CD4-positive, alpha-beta T cell treated with Interferon gamma for 1 hour (primary cell): ENCODE results near the gene FAM156A.
"Not testable (repeated sequence)": the region's sequence is repeated elsewhere in the genome, so short reads cannot be mapped to it uniquely, and the experiment has no call there.

Source experiments
- DNase-seq: peaks from one replicate; pipeline ENCODE4 v3.0.0-alpha.2; 2020

Gene FAM156A

GRCh38 chrX:52958113-52958959 is at the start of gene FAM156A:
FAM156A (minus strand) TSS chrX:52958518; CDS start chrX:52948588, 9,930 bp downstream.
- DNase-seq, result not testable (repeated sequence)

- DNase-seq, result no peak
These were observed 47.0 kb upstream of the FAM156A start for GRCh38 chrX:53005327-53005726.

GRCh38 chrX:53004811-53005210 is 46.5 kb upstream of the FAM156A start:
- DNase-seq, result no peak

GRCh38 chrX:53004038-53004437 is 45.7 kb upstream of the FAM156A start:
- DNase-seq, result no peak

GRCh38 chrX:53003111-53003510 is 44.8 kb upstream of the FAM156A start:
- no peak for DNase-seq

- no peak for DNase-seq
These were observed 43.6 kb upstream of the FAM156A start for GRCh38 chrX:53001958-53002357.

GRCh38 chrX:53000447-53001135 is 42.3 kb upstream of the FAM156A start:
- no peak for DNase-seq

- no peak for DNase-seq
These were observed 37.6 kb upstream of the FAM156A start for GRCh38 chrX:52995987-52996331.

GRCh38 chrX:52995135-52995986 is 37.0 kb upstream of the FAM156A start:
- peak; percentile 93 for DNase-seq

GRCh38 chrX:52990848-52991247 is 32.5 kb upstream of the FAM156A start:
- no peak for DNase-seq

GRCh38 chrX:52990011-52990631 is 31.8 kb upstream of the FAM156A start:
- DNase-seq, result peak; percentile 41

- no peak for DNase-seq
These were observed 30.9 kb upstream of the FAM156A start for GRCh38 chrX:52988985-52989917.

- no peak for DNase-seq
These were observed 25.1 kb upstream of the FAM156A start for GRCh38 chrX:52983321-52984000.

- DNase-seq, result no peak
These were observed 21.7 kb upstream of the FAM156A start for GRCh38 chrX:52979993-52980392.

- no peak for DNase-seq
These were observed 21.2 kb upstream of the FAM156A start for GRCh38 chrX:52979568-52979967.

- DNase-seq, result no peak
These were observed 19.6 kb upstream of the FAM156A start for GRCh38 chrX:52977953-52978352.

GRCh38 chrX:52975576-52975975 is 17.3 kb upstream of the FAM156A start:
- not testable (repeated sequence) for DNase-seq

- not testable (repeated sequence) for DNase-seq
These were observed 16.1 kb upstream of the FAM156A start for GRCh38 chrX:52974336-52974992.

- not testable (repeated sequence) for DNase-seq
These were observed 9.6 kb upstream of the FAM156A start for GRCh38 chrX:52967922-52968321.

- not testable (repeated sequence) for DNase-seq
These were observed 8.8 kb upstream of the FAM156A start for GRCh38 chrX:52966993-52967738.
